HG02970 (cell line): ENCODE results near the gene MPC1L.
A peak's percentile ranks its signal among the peaks of the same experiment; 100 is the strongest.
"Not testable (repeated sequence)": the region's sequence is repeated elsewhere in the genome, so short reads cannot be mapped to it uniquely, and the experiment has no call there.

Experiments
- ATAC-seq: cut with Tn5 transposase; IDR thresholded peaks from one replicate; pipeline ENCODE4 v1.9.1; 2021; ENCODE audit warnings: mild to moderate bottlenecking, moderate library complexity, moderate number of reproducible peaks; ENCODE audit not compliant: unreplicated experiment, low FRiP score

MPC1L gene

DNA sequence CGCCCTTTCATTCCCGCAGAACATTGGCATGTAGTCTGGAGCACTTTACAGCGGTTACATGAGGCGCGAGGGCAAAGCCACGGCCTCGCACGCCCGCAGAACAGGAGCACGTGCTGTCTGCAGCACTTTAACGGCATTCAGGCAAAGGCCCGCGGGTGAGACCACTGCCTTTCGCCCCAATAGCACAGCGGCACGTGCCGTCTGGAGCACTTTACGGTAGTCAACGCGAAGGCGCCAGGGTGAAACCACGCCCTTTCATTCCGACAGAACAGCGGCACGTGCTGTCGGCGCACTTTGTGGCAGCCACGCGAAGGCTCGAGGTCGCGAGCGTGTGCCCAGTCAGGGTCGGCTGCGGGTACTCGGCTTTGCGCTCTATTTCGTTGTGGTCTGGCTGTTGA is at the start of gene MPC1L:
MPC1L (plus strand) TSS at position 290 of the 398 bp plus-strand sequence. CDS start 138 bp downstream, outside the sequence.
- no peak for ATAC-seq

DNA sequence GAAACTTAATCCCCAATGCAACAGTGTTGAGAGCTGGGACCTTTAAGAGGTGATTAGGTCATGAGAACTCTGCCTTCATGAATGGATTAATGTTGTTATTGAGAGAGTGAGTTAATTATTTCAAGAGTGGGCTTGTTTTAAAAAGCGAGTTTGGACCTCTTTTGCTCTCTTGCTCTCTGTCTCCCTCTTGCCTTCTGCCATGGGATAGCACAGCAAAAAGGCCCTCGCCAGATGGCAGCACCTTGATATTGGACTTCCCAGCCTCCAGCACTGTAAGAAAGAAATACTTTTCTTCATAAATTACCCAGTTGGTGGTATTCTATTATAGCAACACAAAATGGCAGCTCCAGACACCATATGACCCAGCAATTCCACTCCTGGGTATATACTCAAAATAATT is 49.5 kb upstream of the MPC1L start:
- ATAC-seq, result no peak

DNA sequence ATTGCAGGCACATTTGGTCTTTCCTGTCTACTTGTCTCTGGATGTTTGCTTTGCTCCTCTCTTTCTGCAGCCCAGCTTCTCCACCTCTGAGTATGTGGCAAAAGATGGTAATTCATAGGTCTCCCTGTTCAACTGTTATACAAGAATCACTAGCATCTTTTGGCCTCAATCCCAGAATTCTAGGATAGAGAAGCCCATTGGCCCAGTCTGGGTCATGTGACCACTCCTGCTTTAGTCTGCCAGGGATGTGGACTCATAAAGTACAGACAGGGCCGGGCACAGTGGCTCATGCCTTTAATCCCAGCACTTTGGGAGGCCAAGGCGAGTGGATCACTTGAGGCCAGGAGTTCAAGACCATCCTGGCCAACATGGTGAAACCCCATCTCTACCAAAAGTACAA is 47.8 kb upstream of the MPC1L start:
- ATAC-seq, result not testable (repeated sequence)

DNA sequence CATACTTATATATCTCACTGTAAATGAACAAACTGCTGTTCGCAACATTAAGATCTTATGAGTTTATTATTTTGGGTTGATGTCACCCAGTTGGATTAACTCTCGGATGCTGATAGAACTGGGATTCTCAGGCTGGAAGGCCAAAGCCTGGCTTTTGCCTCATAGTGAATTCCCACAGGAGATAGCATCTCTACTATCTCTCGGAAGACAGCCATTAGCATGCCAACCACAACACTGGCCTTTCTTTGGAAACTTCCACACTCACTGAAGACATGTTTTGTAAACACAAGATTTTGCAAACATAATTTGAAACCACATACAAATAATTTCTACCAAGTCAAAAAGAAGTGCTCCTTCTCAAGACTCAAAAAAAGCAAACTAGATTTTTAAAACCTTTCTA is 46.9 kb upstream of the MPC1L start:
- no peak for ATAC-seq

DNA sequence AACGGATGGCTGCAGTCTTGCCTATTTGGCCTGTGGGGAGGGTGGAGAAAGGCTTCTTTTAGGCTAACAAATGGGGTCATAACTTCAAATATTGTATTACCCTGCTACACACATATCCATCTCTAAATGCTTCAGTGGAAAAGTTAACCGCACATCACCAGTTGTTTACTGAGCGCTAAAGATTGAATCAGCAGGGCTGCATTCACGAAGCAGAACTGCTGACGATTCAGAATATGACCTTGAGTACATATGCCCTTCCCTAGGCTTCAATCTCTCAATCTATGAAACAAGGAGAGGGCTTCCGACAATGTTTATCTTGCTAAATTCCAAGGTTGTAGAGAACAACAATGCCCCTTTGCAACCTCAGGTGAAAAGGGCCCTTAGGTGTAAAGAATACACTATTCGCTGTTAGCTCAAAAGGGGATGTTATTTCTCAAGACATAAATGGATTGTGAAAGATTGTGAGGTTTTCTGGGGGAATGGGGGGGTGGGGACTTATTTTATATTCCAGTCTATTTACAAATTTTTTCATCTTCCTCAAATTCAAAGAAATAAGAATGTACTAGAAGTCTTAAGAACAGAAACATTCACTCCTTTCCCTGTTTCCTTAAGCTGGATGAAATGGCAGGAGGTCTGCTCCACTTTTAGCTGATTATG is 45.1 kb upstream of the MPC1L start:
- no peak for ATAC-seq

DNA sequence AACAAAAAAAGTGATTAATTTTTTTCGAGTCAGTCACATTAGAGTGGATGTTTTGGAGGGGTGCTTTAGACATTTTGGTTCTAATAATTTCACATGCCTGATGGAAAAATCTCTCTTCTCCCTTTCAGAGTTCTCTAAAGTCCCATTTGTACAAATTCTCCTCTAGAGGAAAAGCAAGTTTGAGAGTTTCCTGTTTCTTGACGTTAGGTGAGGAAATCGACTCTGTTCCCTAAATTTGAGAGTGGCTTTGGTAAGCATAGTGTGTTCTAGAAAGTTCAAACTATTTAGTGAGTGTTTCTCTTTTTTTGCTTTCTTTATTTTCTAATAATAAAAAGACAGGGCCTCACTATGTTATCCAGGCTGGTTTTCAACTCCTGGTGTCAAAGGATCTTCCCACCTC is 44.1 kb upstream of the MPC1L start:
- no peak for ATAC-seq

DNA sequence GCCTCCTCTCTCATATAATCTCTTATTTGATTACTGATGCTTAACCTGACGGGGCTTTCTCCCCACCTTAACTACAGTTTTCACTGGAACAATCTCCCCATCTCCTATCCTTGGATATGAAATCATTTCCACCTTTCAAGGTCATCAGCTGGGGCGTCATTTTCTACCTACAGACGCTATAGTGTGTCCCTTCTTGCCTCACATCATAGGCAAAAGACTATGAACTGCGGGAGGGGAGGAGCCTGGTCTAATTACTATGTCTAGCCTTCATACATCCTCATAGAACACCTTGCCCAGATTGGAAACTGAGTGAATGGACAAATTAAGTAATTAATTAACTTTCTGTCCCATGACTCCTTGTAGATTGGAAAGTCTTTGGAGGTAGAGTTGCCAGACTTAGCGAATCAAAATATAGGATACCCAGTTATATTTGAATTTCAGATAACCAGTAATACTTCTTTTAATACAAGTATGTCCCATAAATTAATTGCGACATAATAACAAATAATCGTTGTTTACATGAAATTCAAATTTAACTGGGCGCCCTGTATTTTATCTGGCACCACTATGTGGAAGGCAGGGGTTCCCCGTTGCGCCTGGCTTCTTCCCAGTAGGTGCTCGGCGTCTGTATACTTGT is 43.2 kb upstream of the MPC1L start:
- ATAC-seq, result no peak

DNA sequence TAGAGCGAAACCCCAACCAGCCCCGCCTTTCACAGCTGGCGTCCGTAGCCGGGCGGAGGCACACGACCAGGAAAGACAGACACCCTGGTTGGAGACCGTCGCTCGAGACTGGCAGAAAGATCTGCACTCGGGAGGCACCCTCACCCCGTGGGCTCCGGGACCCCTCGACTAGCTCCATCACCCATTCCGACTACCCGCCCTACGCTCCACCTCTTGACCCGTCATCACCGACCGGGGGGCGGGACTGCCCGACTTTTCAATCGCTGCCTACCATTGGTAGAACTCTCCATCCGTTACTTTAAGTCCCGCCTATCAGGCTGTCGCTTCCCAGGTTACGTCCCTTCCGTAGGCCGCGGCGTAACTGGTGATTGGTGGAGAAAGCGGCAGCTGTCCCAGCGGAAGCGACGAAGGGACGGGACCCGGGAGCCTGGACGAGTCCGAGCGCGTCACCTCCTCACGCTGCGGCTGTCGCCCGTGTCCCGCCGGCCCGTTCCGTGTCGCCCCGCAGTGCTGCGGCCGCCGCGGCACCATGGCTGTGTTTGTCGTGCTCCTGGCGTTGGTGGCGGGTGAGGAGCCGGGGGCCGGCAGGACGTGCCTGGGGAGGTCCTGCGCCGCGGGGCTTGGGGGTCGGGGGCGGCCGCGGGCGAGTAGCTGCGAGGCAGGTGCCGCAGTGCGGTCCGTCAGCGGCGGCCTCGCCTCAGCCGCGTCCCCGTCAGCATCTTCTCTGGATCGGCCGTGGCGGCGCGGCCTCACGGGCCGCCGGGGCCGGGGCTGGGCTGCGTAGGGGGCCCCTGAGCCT is 42.5 kb upstream of the MPC1L start, which contains the start of gene ATP6AP2:
ATP6AP2 (plus strand) TSS at position 434 of the 799 bp plus-strand sequence; CDS start at position 530, 96 bp downstream.
- peak; percentile 95 for ATAC-seq

DNA sequence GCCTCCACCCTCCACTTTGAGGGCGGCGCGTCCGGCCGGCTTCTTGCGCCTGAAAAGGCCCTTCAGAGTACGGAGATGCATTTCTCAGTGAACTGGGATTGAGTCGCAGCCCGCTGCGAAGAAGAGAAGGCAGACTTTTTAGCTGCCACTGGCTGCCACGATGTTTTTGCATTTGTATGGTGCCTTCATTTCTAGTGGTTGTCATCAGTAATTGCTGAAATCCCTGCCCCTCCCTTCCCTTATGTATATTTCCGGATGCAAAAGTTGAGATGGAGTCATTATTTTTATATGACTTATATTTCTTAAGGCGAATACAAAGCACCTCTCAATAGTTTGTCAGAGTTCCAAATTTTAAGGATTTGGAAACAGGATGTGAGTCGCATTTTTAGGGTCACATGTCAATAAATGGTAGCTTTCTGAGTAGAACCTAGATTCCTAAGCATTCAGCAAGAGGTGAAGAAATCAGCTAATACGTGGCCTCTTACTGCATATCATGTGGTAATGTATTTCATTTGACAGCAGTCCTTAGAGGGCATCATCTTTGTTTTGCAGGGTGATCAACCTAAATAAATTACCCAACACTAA is 41.8 kb upstream of the MPC1L start:
- ATAC-seq, result no peak

DNA sequence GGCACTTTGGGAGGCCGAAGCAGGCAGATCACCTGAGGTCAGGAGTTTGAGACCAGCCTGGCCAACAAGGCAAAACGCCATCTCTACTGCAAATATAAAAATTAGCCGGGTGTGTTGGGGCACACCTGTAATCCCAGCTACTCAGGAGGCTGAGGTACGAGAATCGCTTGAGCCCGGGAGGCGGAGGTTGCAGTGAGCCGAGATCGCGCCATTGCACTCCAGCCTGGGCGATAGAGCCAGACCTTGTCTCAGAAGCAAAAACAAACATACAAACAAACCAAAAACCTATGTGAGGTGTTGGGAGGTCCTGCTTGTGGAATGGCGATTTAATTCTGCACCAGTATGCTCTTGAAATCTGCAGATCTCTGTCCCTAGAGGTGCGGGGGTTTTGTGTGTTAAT is 41.0 kb upstream of the MPC1L start:
- not testable (repeated sequence) for ATAC-seq

DNA sequence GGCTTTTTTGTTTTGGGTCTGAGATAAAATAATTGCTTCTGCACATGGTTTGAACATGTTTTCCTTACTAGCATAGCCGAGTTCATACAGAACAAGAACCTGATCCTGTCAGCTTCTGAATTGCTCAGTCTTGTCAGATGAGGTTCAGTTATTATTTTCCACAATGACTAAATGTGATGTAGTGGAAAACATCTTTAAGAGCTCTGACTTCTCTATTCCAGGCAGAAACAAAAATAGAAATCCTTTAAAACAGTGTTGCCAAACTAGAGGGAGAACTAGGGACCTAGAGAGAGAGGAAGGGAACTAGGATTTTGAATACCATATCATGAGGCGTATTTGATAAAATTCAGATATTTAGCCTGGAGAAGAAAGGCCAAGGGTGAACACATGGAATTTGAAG is 40.4 kb upstream of the MPC1L start:
- ATAC-seq, result no peak

DNA sequence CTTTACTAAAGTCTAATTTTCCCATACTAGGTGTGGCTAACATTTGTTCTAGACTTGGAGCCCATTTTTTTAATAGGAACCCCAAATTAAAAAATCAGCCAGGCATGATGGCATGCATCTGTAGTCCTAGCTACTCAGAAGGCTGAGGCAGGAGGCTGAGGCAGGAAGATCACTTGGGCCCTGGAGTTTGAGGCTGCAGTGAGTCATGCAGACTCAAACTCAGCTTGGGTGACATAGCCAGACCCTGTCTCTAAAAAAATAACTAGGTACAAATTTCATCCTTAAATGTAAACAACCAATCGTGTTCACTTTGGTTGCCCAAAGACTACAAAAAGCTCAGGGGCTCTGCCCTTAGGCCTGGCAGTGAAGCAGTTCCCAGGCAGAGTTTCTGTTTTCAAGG is 35.6 kb upstream of the MPC1L start:
- ATAC-seq, result not testable (repeated sequence)

DNA sequence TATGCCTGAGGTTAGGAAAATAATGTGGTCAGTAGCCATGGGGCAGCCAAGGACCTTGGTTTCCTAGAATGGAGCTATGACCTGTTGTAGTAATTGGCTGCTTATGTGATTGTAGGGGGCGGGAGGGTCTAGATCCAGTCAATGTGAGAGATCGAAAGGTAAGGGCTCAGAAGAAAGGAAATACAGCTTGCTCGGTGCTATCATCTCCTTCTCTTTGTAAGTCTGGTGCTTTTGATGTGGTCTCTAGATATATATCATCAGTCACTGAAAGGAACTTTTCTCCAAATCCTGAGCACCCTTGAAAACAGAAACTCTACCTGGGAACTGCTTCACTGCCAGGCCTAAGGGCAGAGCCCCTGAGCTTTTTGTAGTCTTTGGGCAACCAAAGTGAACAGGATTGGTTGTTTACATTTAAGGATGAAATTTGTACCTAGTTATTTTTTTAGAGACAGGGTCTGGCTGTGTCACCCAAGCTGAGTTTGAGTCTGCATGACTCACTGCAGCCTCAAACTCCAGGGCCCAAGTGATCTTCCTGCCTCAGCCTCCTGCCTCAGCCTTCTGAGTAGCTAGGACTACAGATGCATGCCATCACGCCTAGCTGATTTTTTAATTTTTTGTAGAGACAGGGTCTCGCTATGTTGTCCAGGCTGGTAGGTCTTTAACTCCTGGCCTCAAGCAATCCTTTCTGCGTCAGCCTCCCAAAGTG is 33.5 kb upstream of the MPC1L start:
- not testable (repeated sequence) for ATAC-seq

DNA sequence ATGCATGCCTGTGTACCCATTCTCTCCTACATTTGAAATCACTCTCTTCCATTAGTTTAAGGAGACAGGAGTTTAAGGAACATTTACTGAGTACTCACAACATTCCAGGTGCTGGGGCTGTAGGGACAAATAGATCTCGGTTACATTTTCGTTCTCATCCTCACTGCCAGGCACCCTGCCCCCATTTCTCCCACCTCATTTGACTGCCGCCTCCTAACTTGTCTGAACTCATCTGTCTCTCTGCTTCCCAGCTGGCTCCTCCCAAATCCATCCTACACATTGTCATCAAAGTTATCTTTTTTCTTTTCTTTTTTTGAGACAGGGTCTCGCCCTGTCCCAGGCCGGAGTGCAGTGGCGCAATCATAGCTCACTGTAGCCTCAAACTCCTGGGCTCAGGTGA is 19.8 kb upstream of the MPC1L start:
- ATAC-seq, result no peak

DNA sequence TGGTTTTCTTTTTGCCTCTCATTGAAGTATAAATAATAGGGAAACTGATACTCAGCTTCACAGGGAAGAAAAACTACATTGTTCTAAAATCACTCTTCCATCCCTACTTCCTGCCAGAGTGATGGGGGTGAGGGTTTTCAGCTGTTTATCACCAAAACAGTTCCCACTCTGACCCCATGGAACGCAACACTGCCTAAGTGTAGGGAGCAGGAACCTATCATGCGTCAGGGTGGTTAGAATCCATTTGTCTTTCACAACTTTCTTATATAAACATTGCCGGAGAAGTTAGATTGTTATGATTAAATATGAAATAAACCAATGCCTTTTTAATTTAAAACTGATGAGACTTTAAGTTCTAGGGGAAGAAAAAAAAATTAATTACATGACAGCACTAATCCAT is 15.8 kb upstream of the MPC1L start:
- no peak for ATAC-seq

DNA sequence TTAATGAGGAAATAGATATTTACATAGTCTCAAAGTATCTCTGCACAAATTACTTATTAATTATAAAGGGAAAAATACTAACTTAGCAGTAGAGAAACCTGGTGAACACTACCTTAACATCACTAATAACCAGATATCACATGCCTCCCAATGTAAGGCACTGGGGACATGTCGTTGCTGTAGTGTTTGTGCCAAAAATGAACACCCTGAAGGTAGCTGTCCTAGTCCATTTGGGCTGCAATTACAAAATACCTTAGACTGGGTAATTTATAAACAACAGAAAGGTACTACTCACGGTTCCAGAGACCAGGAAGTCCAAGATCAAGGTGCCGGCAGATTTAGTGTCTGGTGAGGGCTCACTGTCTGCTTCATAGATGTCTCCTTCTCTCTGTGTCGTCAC is 10.7 kb upstream of the MPC1L start:
- ATAC-seq, result no peak

DNA sequence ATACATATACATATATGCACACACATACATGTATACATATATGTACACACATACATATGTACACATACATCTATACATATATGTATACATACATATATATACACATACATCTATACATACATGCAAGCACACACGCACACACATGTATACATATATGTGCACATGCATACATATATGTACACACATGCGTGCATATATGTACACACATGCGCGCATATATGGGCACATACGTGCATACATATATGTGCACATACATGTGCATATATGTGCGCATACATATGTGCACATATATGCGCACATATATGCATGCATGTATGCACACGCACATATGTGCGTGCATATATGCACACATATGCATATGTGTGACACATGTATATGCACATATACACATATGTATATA is 7.3 kb upstream of the MPC1L start:
- no peak for ATAC-seq

DNA sequence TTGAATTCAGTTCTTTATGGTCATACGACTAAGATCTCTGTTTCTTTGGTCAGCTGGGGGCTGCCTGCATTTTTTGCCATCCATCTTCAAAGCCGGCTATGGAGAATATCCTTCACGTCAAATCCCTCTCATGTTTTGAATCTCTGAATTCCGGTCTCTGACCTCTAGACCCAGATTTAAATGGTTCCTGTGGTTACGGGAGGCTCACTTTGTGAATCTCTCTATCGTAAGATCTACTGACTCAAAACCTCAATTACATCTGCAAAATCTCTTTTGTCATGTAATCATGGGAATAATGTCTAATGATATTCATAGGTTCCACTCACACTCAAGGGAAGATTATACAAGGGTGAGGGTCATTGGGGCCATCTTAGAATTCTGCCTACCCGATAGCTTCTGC is 5.7 kb upstream of the MPC1L start:
- no peak for ATAC-seq

DNA sequence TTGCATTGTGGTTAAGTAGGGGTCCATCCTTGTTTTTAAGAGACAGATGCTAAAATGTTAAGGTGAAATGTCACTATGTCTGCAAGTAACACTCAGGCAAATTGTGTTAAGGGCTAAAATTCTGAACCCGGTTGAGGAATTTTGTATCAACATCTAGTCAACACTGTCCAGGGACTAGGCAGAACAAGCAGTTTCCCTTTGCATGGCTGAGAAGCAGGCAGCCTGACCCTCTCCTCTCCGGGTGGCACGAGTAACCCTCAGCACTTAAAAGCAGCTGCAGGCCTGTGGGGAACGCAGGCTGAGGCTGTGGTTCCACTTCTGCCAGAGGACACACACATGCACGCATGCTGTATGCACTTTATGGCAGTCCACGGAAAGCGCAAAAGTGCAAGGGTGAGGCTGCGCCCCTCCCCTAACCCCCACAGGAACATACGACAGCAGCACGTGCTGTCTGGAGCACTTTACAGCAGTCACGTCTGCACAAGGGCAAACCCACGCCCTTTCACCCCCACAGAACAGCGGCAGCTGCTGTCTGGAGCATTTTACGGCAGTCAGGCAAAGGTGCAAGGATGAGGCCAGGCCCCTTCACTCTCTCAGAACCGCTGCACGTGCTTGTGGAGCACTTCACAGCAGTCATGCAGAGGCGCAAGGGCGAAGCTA is 619 bp upstream of the MPC1L start:
- ATAC-seq, result no peak

DNA sequence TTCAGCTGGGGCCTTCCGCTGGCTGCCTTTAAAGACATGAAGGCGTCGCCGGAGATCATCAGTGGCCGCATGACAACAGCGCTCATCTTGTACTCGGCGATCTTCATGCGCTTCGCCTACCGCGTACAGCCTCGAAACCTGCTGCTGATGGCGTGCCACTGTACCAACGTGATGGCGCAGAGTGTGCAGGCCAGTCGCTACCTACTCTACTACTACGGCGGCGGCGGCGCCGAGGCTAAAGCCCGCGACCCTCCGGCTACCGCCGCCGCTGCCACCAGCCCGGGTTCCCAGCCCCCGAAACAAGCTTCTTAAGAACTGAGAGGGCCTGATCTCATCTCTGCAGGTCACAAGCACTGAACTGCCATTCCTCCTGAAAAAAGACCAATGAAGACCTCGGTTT is 437 bp downstream of the MPC1L start:
- no peak for ATAC-seq
